CD4-positive, CD25-positive, alpha-beta regulatory T cell (primary cell): ENCODE data around the gene WWOX. TPM values are rescaled to one million over a fixed set of nuclear protein-coding genes. Genes with fewer than 3 reads are reported as not detected.

Source experiments
- ATAC-seq, 2 donors: fragments of 150-1000 bp; cut with Tn5 transposase; one replicate each; pipeline ENCODE4 v1.10.0; 2021; ENCODE audit warnings: low read depth in 2 of 2, moderate number of reproducible peaks in 2 of 2, moderate library complexity in 1 of 2
- DNase-seq, 3 donors: peaks; one replicate each; pipeline versions ENCODE4 v3.0.0 to v3.0.0-alpha.2; 2012 to 2022; ENCODE audit warnings: mixed read lengths in 1 of 3
- H3K27ac ChIP-seq: one replicate; pipeline ENCODE4 v1.7.0; 2013; ENCODE audit warnings: mild to moderate bottlenecking, low read length; ENCODE audit not compliant: insufficient read depth, poor library complexity, severe bottlenecking
- H3K27me3 ChIP-seq: one replicate; pipeline ENCODE4 v1.7.0; 2013; ENCODE audit warnings: low read length; ENCODE audit not compliant: control insufficient read depth, insufficient read depth
- H3K36me3 ChIP-seq: one replicate; pipeline ENCODE4 v1.7.0; 2013; ENCODE audit warnings: mild to moderate bottlenecking, low read length, moderate library complexity; ENCODE audit not compliant: control insufficient read depth, insufficient read depth
- H3K4me1 ChIP-seq: 2 replicates; pipeline ENCODE4 v1.7.0; 2013; ENCODE audit warnings: mild to moderate bottlenecking, low read length; ENCODE audit not compliant: insufficient read depth, control insufficient read depth, poor library complexity, severe bottlenecking
- H3K4me3 ChIP-seq: one replicate; pipeline ENCODE4 v1.7.0; 2013; ENCODE audit warnings: low read depth, mild to moderate bottlenecking, low read length, moderate library complexity
- H3K9me3 ChIP-seq, 2 experiments: 1 replicate in 1 of 2; 2 replicates in 1 of 2; pipeline ENCODE4 v1.7.0; 2013; ENCODE audit warnings: low read length in 2 of 2, mild to moderate bottlenecking in 1 of 2, moderate library complexity in 1 of 2; ENCODE audit not compliant: control insufficient read depth in 2 of 2
- H3K27ac Mint-ChIP-seq, 3 donors: one replicate each; pipeline ENCODE4 v1.8.0; 2020 to 2022; ENCODE audit warnings: mild to moderate bottlenecking in 3 of 3, mixed read lengths in 3 of 3, moderate library complexity in 2 of 3
- H3K27me3 Mint-ChIP-seq: one replicate; pipeline ENCODE4 v1.8.0; 2022; ENCODE audit warnings: mild to moderate bottlenecking, mixed read lengths
- H3K36me3 Mint-ChIP-seq: one replicate; pipeline ENCODE4 v1.8.0; 2020; ENCODE audit warnings: mixed read lengths
- H3K4me1 Mint-ChIP-seq, 4 donors: one replicate each; pipeline ENCODE4 v1.8.0; 2020 to 2022; ENCODE audit warnings: mixed read lengths in 4 of 4, mild to moderate bottlenecking in 1 of 4
- H3K4me3 Mint-ChIP-seq, 4 donors: one replicate each; pipeline ENCODE4 v1.8.0; 2020 to 2022; ENCODE audit warnings: mild to moderate bottlenecking in 4 of 4, mixed read lengths in 4 of 4, moderate library complexity in 3 of 4
- H3K9me3 Mint-ChIP-seq, 7 donors: one replicate each; pipeline ENCODE4 v1.8.0; 2020 to 2022; ENCODE audit warnings: mixed read lengths in 7 of 7, mild to moderate bottlenecking in 3 of 7, moderate library complexity in 2 of 7
- polyA plus RNA-seq, 4 donors: library from polyadenylated mRNA; unstranded; fragments of 300-500 nt; fragmentation: Illumina TruSeq; gene quantifications; one replicate each; pipeline ENCODE4 v1.2.3, GENCODE V29; 2021
- total RNA-seq: library from RNA; stranded (reverse); gene quantifications from one replicate; pipeline ENCODE4 v1.2.3, GENCODE V29; 2022

The WWOX gene
- total and polyA plus RNA-seq, 5 donors from 2014 or later, result 10.3 to 18.6 (median 12.8) TPM

GRCh38 chr16:79064256-79064972 lies 965.0 kb downstream of the WWOX start:
- Histone ChIP-seq H3K4me3 (no peak overlapping the region), H3K36me3 (no peaks in the 10 kb centered on the region), H3K4me1 (no peaks in the 10 kb centered on the region), H3K9me3 (no peaks in the 10 kb centered on the region), H3K27me3 (peaks cover 3% of the 10 kb centered on the region), H3K27ac (no peak overlapping the region)
- no peak overlapping the region for H3K4me3 Mint-ChIP-seq
- DNase-seq (no peak), ATAC-seq (no peak)
- peak overlapping the region in 1 of 3 donors; percentile 53 for H3K27ac Mint-ChIP-seq
- H3K9me3 Mint-ChIP-seq, result no peaks in the 10 kb centered on the region
- H3K27me3 Mint-ChIP-seq, result no peaks in the 10 kb centered on the region
- H3K4me1 Mint-ChIP-seq, result no peaks in the 10 kb centered on the region
- peaks cover 3% of the 10 kb centered on the region for H3K36me3 Mint-ChIP-seq

- DNase-seq (no peak), ATAC-seq (no peak)
- Histone ChIP-seq H3K27ac (no peak overlapping the region), H3K9me3 (no peaks in the 10 kb centered on the region), H3K36me3 (no peaks in the 10 kb centered on the region), H3K4me1 (no peaks in the 10 kb centered on the region), H3K4me3 (no peak overlapping the region), H3K27me3 (no peaks in the 10 kb centered on the region)
- Mint-ChIP-seq H3K36me3 (peaks cover 3% of the 10 kb centered on the region), H3K4me1 (peaks cover 0 to 4% (median 0%) of the 10 kb centered on the region in 4 donors), H3K27ac (no peak overlapping the region), H3K27me3 (no peaks in the 10 kb centered on the region), H3K4me3 (no peak overlapping the region), H3K9me3 (no peaks in the 10 kb centered on the region)
Measured at GRCh38 chr16:79066561-79066960, 967.1 kb downstream of the WWOX start.

- no peak for ATAC-seq
- no peaks in the 10 kb centered on the region for H3K9me3 Mint-ChIP-seq
- no peaks in the 10 kb centered on the region for H3K27me3 ChIP-seq
Measured at GRCh38 chr16:79067600-79067999, 968.1 kb downstream of the WWOX start.

GRCh38 chr16:79069121-79069520 lies 969.7 kb downstream of the WWOX start:
- Histone ChIP-seq H3K27ac (no peak overlapping the region), H3K27me3 (no peaks in the 10 kb centered on the region), H3K4me1 (no peaks in the 10 kb centered on the region), H3K36me3 (no peaks in the 10 kb centered on the region), H3K4me3 (no peak overlapping the region), H3K9me3 (no peaks in the 10 kb centered on the region)
- H3K27ac Mint-ChIP-seq, result no peak overlapping the region
- ATAC-seq, result no peak
- H3K9me3 Mint-ChIP-seq, result no peaks in the 10 kb centered on the region
- H3K36me3 Mint-ChIP-seq, result peaks cover 3% of the 10 kb centered on the region
- peaks cover 0 to 10% (median 6%) of the 10 kb centered on the region in 4 donors for H3K4me1 Mint-ChIP-seq
- H3K27me3 Mint-ChIP-seq, result no peaks in the 10 kb centered on the region
- H3K4me3 Mint-ChIP-seq, result no peak overlapping the region
- DNase-seq, result no peak

More at GRCh38 chr16:79067600-79067999, 968.1 kb downstream of the WWOX start:
- no peak for DNase-seq
- Mint-ChIP-seq H3K36me3 (peaks cover 3% of the 10 kb centered on the region), H3K4me3 (peak overlapping the region in 1 of 4 donors; percentile 17), H3K27me3 (no peaks in the 10 kb centered on the region), H3K4me1 (peaks cover 0 to 4% (median 0%) of the 10 kb centered on the region in 4 donors), H3K27ac (no peak overlapping the region)
- Histone ChIP-seq H3K36me3 (no peaks in the 10 kb centered on the region), H3K4me3 (no peak overlapping the region), H3K9me3 (no peaks in the 10 kb centered on the region), H3K27ac (no peak overlapping the region), H3K4me1 (no peaks in the 10 kb centered on the region)

GRCh38 chr16:79069633-79070032 lies 970.2 kb downstream of the WWOX start:
- Histone ChIP-seq H3K9me3 (no peaks in the 10 kb centered on the region), H3K27me3 (no peaks in the 10 kb centered on the region), H3K4me1 (no peaks in the 10 kb centered on the region), H3K4me3 (no peak overlapping the region), H3K36me3 (no peaks in the 10 kb centered on the region), H3K27ac (no peak overlapping the region)
- H3K27ac Mint-ChIP-seq, result peak overlapping the region in 1 of 3 donors; percentile 21
- ATAC-seq, result no peak
- peaks cover under 1 to 12% (median 7%) of the 10 kb centered on the region in 4 donors for H3K4me1 Mint-ChIP-seq
- no peak overlapping the region for H3K4me3 Mint-ChIP-seq
- DNase-seq, result no peak
- no peaks in the 10 kb centered on the region for H3K27me3 Mint-ChIP-seq
- H3K36me3 Mint-ChIP-seq, result peaks cover 3% of the 10 kb centered on the region
- H3K9me3 Mint-ChIP-seq, result no peaks in the 10 kb centered on the region

- H3K4me3 ChIP-seq, result no peak overlapping the region
- Mint-ChIP-seq H3K4me3 (no peak overlapping the region), H3K9me3 (no peaks in the 10 kb centered on the region), H3K27me3 (no peaks in the 10 kb centered on the region), H3K27ac (no peak overlapping the region), H3K4me1 (peaks cover 5 to 29% (median 15%) of the 10 kb centered on the region in 4 donors), H3K36me3 (peaks cover 3% of the 10 kb centered on the region)
- no peaks in the 10 kb centered on the region for H3K27me3 ChIP-seq
- H3K9me3 ChIP-seq, result no peaks in the 10 kb centered on the region
- no peak overlapping the region for H3K27ac ChIP-seq
- DNase-seq, result no peak
- no peak for ATAC-seq
- H3K4me1 ChIP-seq, result no peaks in the 10 kb centered on the region
- H3K36me3 ChIP-seq, result no peaks in the 10 kb centered on the region
Measured at GRCh38 chr16:79071424-79071823, 972.0 kb downstream of the WWOX start.

GRCh38 chr16:79072517-79072916 lies 973.1 kb downstream of the WWOX start:
- H3K9me3 Mint-ChIP-seq, result no peaks in the 10 kb centered on the region
- H3K27me3 Mint-ChIP-seq, result no peaks in the 10 kb centered on the region
- no peak for ATAC-seq
- Histone ChIP-seq H3K4me1 (no peaks in the 10 kb centered on the region), H3K27me3 (no peaks in the 10 kb centered on the region), H3K4me3 (no peak overlapping the region), H3K27ac (no peak overlapping the region), H3K9me3 (no peaks in the 10 kb centered on the region), H3K36me3 (no peaks in the 10 kb centered on the region)
- peaks cover 5 to 29% (median 17%) of the 10 kb centered on the region in 4 donors for H3K4me1 Mint-ChIP-seq
- no peaks in the 10 kb centered on the region for H3K36me3 Mint-ChIP-seq
- DNase-seq, result no peak
- H3K4me3 Mint-ChIP-seq, result no peak overlapping the region
- H3K27ac Mint-ChIP-seq, result no peak overlapping the region

GRCh38 chr16:79073566-79073965 lies 974.1 kb downstream of the WWOX start:
- Histone ChIP-seq H3K36me3 (no peaks in the 10 kb centered on the region), H3K27me3 (no peaks in the 10 kb centered on the region), H3K4me1 (no peaks in the 10 kb centered on the region), H3K27ac (no peak overlapping the region), H3K4me3 (peak overlapping the region; percentile 38), H3K9me3 (no peaks in the 10 kb centered on the region)
- ATAC-seq (no peak), DNase-seq (no peak)
- H3K9me3 Mint-ChIP-seq, result no peaks in the 10 kb centered on the region
- peaks cover 5 to 32% (median 18%) of the 10 kb centered on the region in 4 donors for H3K4me1 Mint-ChIP-seq
- H3K4me3 Mint-ChIP-seq, result peak overlapping the region; percentile 15 to 71 (median 50)
- H3K36me3 Mint-ChIP-seq, result no peaks in the 10 kb centered on the region
- peak overlapping the region in 1 of 3 donors; percentile 63 for H3K27ac Mint-ChIP-seq
- H3K27me3 Mint-ChIP-seq, result no peaks in the 10 kb centered on the region
